ENCODE data around the gene LINC01488. TPM values are rescaled to one million over a fixed set of nuclear protein-coding genes. Genes with fewer than 3 reads are reported as not detected.

Gene LINC01488
- total and polyA plus RNA-seq, 10 of the 15 experiments (the other 5 are each of a cell fraction or from before 2014, with no cell fraction given): not detected

GRCh38 chr11:69497221-69497787 is 15.8 kb downstream of the LINC01488 start (continued):
- TF ChIP-seq, protein P1, sequence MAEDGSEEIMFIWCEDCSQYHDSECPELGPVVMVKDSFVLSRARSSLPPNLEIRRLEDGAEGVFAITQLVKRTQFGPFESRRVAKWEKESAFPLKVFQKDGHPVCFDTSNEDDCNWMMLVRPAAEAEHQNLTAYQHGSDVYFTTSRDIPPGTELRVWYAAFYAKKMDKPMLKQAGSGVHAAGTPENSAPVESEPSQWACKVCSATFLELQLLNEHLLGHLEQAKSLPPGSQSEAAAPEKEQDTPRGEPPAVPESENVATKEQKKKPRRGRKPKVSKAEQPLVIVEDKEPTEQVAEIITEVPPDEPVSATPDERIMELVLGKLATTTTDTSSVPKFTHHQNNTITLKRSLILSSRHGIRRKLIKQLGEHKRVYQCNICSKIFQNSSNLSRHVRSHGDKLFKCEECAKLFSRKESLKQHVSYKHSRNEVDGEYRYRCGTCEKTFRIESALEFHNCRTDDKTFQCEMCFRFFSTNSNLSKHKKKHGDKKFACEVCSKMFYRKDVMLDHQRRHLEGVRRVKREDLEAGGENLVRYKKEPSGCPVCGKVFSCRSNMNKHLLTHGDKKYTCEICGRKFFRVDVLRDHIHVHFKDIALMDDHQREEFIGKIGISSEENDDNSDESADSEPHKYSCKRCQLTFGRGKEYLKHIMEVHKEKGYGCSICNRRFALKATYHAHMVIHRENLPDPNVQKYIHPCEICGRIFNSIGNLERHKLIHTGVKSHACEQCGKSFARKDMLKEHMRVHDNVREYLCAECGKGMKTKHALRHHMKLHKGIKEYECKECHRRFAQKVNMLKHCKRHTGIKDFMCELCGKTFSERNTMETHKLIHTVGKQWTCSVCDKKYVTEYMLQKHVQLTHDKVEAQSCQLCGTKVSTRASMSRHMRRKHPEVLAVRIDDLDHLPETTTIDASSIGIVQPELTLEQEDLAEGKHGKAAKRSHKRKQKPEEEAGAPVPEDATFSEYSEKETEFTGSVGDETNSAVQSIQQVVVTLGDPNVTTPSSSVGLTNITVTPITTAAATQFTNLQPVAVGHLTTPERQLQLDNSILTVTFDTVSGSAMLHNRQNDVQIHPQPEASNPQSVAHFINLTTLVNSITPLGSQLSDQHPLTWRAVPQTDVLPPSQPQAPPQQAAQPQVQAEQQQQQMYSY (CRISPR knock-in tag; IDR thresholded peaks at IDR 0.05): no peak
- no peak for TF ChIP-seq EP300 (IDR thresholded peaks at IDR 0.05; ENCODE audit: borderline replicate concordance in 1 of 2, control insufficient read depth in 1 of 2, low read depth in 2 of 2, low read length in 2 of 2)
- TF ChIP-seq BMI1 (IDR thresholded peaks at IDR 0.05; ENCODE audit: borderline replicate concordance): no peak
- no peak for TF ChIP-seq MTA2 (IDR thresholded peaks at IDR 0.05; ENCODE audit: low read depth)
- no peak for TF ChIP-seq NR2C1 (IDR thresholded peaks at IDR 0.05)
- TF ChIP-seq SUPT20H (IDR thresholded peaks at IDR 0.05; ENCODE audit: borderline replicate concordance, control insufficient read depth, low read depth, low read length): no peak

DNA sequence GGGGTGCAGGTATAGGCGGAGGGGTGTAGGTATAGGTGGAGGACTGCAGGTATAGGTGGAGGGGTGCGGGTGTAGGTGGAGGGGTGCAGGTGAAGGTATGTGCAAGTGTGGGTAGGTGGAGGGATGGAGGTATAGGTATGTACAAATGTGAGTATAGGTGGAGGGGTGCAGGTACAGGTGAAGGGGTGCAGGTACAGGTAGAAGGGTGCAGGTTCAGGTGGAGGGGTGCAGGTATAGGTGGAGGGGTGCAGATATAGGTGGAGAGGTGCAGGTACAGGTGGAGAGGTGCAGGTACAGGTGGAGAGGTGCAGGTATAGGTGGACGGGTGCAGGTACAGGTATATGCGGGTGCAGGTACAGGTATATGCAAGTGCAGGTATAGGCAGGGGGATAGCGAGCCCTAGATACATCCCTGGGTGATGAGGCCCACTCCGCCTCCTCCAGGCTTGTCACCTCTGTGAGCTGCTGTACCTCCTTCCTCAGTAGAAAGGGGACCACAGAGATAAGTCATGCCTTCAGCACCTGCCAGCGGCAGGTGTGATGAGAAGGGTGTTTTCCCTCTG is 17.2 kb downstream of the LINC01488 start:
- ChIA-PET RAD21 (ENCODE audit: unreplicated experiment) (no interaction called here), SMC1A (ENCODE audit: uncharacterized antibody, unreplicated experiment) (no interaction called here), POLR2A (no interaction called here), CTCF (no interaction called here)
- Histone ChIP-seq H3K27me3 (replicated peaks in 1 of 2; ENCODE audit: control insufficient read depth in 2 of 2, insufficient read depth in 2 of 2, low read length in 1 of 2) (no peaks in the 10 kb centered on the region), H3K9ac (ENCODE audit: control insufficient read depth, insufficient read depth, low read length) (no peak overlapping the region), H3K36me3 (ENCODE audit: control insufficient read depth in 2 of 2, insufficient read depth in 2 of 2, low read length in 1 of 2) (no peaks in the 10 kb centered on the region), H4K20me1 (ENCODE audit: control insufficient read depth, insufficient read depth) (no peaks in the 10 kb centered on the region; the same call in 1 of the 2 replicates), H3K4me3 (no peak overlapping the region), H3K79me2 (ENCODE audit: control insufficient read depth, insufficient read depth, low read length) (no peaks in the 10 kb centered on the region), H3K4me2 (ENCODE audit: control insufficient read depth, insufficient read depth) (no peak overlapping the region), H3K9me3 (replicated peaks; ENCODE audit: control insufficient read depth, insufficient read depth, low read length) (no peaks in the 10 kb centered on the region), H3K27ac (ENCODE audit: control insufficient read depth, insufficient read depth) (no peak overlapping the region), H2AFZ (ENCODE audit: control insufficient read depth, low read depth, low read length) (no peak overlapping the region), H3K4me1 (ENCODE audit: control insufficient read depth, insufficient read depth, low read length) (no peaks in the 10 kb centered on the region)
- in situ Hi-C loops (cut with MboI): no loop called here
- 47% methylated on average over 7 of the region's 7 CpGs for WGBS (ENCODE audit: insufficient coverage, insufficient replicate concordance, low lambda C conversion rate, missing lambda C conversion rate)
- no TSS peak for BruUV-seq (replicated peaks)
- intact Hi-C loops (cut with micrococcal nuclease; ENCODE audit: unreplicated experiment): no loop called here
- FAIRE-seq: no peak
- DNase-seq (ENCODE audit: low read depth, low spot score): no peak
- no peak for ATAC-seq
- TF ChIP-seq JUNB (IDR thresholded peaks at IDR 0.05) (no peak), EED (IDR thresholded peaks at IDR 0.05; ENCODE audit: low read depth) (no peak), POU2F2 (IDR thresholded peaks at IDR 0.05; ENCODE audit: borderline replicate concordance, low read depth, low read length) (no peak), CREM (IDR thresholded peaks at IDR 0.05; ENCODE audit: low read depth) (no peak), IKZF2 (IDR thresholded peaks at IDR 0.05) (no peak), MTA2 (IDR thresholded peaks at IDR 0.05; ENCODE audit: low read depth) (no peak), MXI1 (IDR thresholded peaks at IDR 0.05; ENCODE audit: low read depth, low read length) (no peak), ZBTB40 (IDR thresholded peaks at IDR 0.05; ENCODE audit: borderline replicate concordance) (no peak), GABPA (IDR thresholded peaks at IDR 0.05; ENCODE audit: low read depth) (no peak)
